ENCODE measurements around the gene DRC7.

The DRC7 gene, protein sequence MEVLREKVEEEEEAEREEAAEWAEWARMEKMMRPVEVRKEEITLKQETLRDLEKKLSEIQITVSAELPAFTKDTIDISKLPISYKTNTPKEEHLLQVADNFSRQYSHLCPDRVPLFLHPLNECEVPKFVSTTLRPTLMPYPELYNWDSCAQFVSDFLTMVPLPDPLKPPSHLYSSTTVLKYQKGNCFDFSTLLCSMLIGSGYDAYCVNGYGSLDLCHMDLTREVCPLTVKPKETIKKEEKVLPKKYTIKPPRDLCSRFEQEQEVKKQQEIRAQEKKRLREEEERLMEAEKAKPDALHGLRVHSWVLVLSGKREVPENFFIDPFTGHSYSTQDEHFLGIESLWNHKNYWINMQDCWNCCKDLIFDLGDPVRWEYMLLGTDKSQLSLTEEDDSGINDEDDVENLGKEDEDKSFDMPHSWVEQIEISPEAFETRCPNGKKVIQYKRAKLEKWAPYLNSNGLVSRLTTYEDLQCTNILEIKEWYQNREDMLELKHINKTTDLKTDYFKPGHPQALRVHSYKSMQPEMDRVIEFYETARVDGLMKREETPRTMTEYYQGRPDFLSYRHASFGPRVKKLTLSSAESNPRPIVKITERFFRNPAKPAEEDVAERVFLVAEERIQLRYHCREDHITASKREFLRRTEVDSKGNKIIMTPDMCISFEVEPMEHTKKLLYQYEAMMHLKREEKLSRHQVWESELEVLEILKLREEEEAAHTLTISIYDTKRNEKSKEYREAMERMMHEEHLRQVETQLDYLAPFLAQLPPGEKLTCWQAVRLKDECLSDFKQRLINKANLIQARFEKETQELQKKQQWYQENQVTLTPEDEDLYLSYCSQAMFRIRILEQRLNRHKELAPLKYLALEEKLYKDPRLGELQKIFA
- total RNA-seq = 0 reads per million in 2 donors

DNA sequence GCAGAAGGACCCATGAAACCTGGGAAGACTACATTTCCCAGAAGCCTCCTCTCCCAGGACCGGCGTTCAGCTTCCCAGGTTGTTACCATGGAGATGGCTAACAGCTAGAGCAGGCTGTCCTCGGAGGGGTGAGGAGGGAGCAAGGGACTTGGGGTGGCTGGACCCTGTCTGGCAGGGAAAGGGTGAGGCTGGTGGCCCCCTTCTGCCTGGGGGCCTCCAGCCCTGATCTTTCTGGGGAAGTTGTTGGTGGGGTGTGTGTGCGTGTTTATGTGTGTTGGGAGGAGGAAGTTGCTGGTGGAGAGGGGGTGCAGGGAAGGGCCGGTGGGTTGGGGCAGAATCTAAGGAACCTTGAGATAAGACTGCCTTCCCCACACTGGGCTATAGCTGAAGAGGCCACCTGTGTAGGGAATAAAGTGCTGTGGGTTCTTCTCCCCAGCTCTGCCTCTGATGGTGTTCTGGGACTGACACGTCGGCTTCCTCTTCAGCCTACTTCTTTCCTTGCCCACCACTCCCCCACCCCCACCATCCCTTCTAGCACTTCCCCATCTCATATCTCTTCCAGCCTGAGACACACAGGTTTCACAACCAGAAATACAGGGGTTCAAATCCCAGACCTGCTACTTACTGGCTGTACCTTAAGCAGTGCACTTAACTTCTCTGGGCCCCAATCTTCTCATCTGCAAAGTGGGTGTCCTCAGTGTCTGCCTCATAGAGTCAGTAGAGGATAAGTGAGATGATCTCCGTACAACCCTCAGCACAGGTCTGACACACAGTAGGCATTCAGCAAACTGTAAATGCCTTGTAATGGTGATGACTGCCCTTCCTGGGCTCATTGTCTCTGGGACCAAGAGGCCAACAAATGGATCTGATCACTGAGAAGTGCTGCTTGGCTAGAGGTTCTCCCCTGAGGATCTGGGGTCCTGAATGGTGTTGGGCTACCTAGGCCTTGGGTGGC is at the start of gene DRC7:
Gene DRC7 (plus strand): TSS at position 82 of the 955 bp plus-strand sequence. CDS start 3,144 bp downstream, outside the sequence.
- peak in 1 of 5 experiments; percentile 35 for DNase-seq

DNA sequence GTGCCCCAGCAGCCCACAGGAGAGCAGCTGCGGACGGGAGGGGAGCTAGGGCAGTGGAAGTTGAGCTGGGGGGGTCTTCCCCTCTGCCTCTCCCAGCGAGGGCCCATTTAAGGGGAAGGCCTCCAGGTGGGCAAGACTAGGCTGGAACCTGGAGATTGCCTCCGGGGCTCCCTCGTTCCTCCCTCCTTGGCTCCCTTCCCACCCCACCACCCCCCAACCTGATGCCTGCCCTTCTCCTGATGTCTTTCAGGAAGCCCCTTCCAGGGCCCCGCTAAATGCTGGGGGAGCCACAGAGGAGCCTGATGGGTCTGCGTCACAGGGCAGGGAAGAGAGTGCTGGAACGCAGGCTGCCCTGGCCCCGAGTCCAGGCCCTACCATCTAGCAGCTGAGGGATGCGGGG is 49.4 kb upstream of the DRC7 start:
- DNase-seq = no peak

DNA sequence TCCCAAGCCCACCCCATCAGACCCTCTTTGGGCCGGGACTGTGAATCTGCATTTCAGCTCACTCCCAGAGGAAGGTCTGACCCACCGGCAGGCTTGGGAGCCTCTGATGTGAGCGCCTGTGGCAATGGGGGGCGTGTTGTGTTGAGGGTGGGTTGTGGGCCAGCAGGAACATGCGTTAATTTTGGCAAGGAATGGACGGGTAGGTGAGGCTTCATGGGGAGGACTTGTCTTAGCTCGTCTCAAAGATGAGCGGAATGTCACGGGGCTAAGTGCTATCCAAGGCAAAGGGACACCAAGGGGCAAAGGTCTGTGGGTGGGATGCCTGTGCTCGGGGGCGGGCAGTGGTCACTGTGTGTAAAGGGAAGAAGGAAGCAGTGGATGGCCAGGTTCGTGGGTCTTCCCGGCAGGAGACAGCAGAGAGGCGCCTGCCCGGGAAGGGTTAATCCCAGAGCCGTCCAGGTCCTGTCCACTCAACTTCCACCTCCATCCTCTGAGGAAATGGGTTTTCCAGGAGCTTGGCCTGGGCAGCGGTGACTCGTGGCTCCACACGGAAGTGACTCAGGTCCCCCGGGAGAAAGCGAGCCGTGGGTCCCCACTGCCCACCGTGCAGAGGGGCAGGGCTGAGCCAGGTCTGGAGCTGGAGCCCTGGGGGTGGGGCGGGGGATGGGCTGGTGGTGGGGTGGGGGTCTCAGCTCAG is 48.8 kb upstream of the DRC7 start:
- no peak for DNase-seq

DNA sequence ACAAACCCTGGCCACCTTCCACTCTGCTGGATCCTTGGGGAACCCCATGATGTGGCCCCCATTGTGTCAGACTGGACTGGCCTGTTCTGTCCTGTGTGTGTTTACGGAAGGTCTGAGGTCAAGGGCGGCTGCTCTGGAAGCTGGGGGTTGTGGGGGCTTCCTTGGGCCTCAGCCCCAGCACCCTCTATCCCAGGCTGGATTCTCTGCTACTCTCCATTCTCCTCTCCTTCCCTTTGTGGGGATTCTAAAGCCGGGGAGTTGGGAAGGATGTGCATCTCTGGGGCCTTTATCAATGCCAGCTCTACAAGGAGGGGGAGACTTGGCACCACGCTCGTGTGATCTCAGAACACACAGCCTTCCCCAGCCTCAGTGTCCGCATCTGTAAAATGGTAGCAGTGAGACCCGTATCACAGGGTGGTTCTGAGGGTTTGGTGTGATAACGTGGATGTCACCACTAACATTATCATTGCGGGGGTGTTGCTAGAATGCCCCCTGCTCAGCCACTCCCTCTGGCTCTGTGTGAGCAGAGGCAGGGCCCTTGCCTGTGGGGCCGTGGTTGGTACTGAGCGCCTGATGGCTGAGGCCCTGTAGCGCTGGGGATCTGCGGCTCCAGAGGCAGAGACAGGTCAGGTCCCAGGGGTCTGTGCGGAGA is 48.1 kb upstream of the DRC7 start:
- peak in 1 of 5 experiments; percentile 19 for DNase-seq

GRCh38 chr16:57647136-57647875 is 47.3 kb upstream of the DRC7 start:
- DNase-seq = no peak

DNA sequence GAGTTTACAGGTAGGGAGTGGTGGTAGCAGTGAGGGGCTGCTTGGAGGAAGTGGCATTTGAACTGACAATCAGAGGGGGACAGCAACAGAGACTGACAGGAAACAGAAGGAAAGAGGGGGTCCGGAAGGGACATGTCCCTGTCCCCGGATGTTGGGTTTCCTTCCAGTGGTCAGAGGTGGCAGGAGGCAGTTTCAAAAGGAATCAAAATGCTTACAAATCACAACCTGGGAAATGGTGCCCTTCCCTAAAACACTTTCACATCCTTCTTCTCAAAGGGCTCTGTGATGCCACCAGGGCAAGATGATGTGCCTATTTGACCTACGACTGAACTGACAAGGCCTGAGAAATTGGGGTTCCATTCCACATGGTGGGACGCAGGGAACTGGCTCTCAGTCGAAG is 46.5 kb upstream of the DRC7 start:
- no peak for DNase-seq

GRCh38 chr16:57648581-57649442 is 45.8 kb upstream of the DRC7 start:
- peak; percentile 68 to 82 (median 74) for DNase-seq

GRCh38 chr16:57649443-57649751 is 45.2 kb upstream of the DRC7 start:
- DNase-seq = no peak

GRCh38 chr16:57649846-57650245 is 44.8 kb upstream of the DRC7 start:
- DNase-seq = no peak

- DNase-seq = peak in 2 of 5 experiments; percentile 41 to 68
Measured at GRCh38 chr16:57651344-57652333, 43.0 kb upstream of the DRC7 start.

- DNase-seq = no peak
Measured at GRCh38 chr16:57652695-57653471, 41.7 kb upstream of the DRC7 start.

- DNase-seq = no peak
Measured at GRCh38 chr16:57653936-57654335, 40.7 kb upstream of the DRC7 start.

GRCh38 chr16:57656342-57656955 is 38.2 kb upstream of the DRC7 start:
- peak in 1 of 5 experiments; percentile 17 for DNase-seq

DNA sequence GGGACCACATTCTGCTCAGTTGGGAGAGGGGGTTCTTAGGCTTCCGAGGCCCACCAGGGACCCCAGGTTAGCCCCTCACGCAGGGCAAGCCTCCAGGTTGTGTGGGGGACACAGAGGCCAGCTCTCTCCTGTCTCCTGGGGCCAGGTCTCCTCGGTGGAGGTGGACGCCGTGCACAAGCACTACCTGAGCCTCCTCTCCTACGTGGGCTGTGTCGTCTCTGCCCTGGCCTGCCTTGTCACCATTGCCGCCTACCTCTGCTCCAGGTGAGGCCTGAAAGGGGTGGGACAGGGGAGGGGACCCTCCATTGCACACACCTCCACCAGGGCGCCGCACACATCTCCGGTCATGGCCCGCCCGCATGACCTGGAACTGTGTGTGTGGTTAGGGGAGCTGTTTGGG is 37.4 kb upstream of the DRC7 start:
- no peak for DNase-seq

DNA sequence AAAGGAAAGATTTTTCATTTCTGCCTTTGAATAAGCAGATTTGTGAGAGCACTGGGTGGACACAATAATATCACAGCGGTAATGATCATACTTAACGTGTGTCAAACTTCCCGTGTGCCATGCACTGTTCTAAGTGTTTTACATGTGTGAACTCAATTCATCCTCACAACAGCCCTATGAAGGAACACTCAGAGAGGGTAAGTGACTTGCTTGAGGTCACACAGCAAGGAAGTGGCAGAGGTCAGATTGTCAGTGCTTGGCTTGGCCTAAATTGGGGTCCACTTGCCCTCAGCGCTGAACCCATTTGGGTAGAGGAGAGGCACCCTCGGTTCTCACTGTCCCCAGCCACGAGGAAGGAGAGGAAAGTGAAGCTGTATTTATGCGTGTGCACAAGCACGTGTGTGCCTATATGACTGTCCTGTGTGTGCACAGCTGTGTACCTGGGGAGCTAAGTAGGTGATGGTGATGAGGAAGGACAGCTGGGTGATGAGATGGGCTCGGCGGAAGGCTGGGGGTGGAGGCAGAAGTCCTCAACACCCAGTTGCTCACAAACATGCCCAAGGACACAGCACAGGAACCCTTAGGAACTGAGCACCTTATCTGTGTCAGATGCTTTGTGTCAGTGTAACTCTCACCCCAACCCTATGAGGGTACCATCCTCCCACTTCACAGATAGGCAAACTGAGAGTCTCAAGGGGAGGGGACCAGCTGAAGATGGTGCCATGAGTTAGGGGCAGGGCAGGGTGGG is 36.3 kb upstream of the DRC7 start:
- DNase-seq = no peak

Measured in T-helper 2 cell (primary cell).